Measurements from ENCODE around the gene CD14.
"Not testable (repeated sequence)": the region's sequence is repeated elsewhere in the genome, so short reads cannot be mapped to it uniquely, and the experiment has no call there.

GRCh38 chr5:140624886-140625285 lies 8.1 kb downstream of the CD14 start:
- not testable (repeated sequence) for TF ChIP-seq CTCF (IDR thresholded peaks at IDR 0.05 in 4 of 5, conservative IDR thresholded peaks at IDR 0.05 in 1 of 5); POLR2A (IDR thresholded peaks at IDR 0.05)
